Activated naive CD8-positive, alpha-beta T cell treated with anti-CD3 and anti-CD28 coated beads, Interleukin-2, amount 50 U/mL, for 24 hours (primary cell): ENCODE results near the gene RRAGA.
"Not testable (repeated sequence)": the region's sequence is repeated elsewhere in the genome, so short reads cannot be mapped to it uniquely, and the experiment has no call there.

ENCODE experiments used
- ATAC-seq: fragments of 150-1000 bp; cut with Tn5 transposase; one replicate; pipeline ENCODE4 v1.10.0; 2021
- DNase-seq: peaks from one replicate; pipeline ENCODE4 v3.0.0; 2021
- H3K27ac Mint-ChIP-seq: one replicate; pipeline ENCODE4 v1.8.0; 2021; ENCODE audit warnings: mild to moderate bottlenecking, mixed read lengths
- H3K27me3 Mint-ChIP-seq: one replicate; pipeline ENCODE4 v1.8.0; 2021; ENCODE audit warnings: mixed read lengths
- H3K36me3 Mint-ChIP-seq: one replicate; pipeline ENCODE4 v1.8.0; 2021; ENCODE audit warnings: low read depth, mixed read lengths
- H3K4me1 Mint-ChIP-seq: one replicate; pipeline ENCODE4 v1.8.0; 2021; ENCODE audit warnings: mixed read lengths
- H3K4me3 Mint-ChIP-seq: one replicate; pipeline ENCODE4 v1.8.0; 2021; ENCODE audit warnings: mild to moderate bottlenecking, moderate library complexity, mixed read lengths
- H3K9me3 Mint-ChIP-seq: one replicate; pipeline ENCODE4 v1.8.0; 2021; ENCODE audit warnings: mixed read lengths

RRAGA gene

GRCh38 chr9:19048966-19049916 is at the start of gene RRAGA:
Gene RRAGA (plus strand): TSS chr9:19049427. CDS start chr9:19049660, 233 bp downstream.
- peak; percentile 87 for ATAC-seq
- Mint-ChIP-seq H3K36me3 (peaks cover 26% of the 10 kb centered on the region), H3K27me3 (no peaks in the 10 kb centered on the region), H3K27ac (peak within 1 kb of the TSS; percentile 98), H3K4me3 (peak within 1 kb of the TSS; percentile 96), H3K4me1 (peaks cover 48% of the 10 kb centered on the region), H3K9me3 (no peaks in the 10 kb centered on the region)
- DNase-seq: peak; percentile 96

GRCh38 chr9:19000133-19000532 is 49.1 kb upstream of the RRAGA start:
- H3K9me3 Mint-ChIP-seq: no peaks in the 10 kb centered on the region
- DNase-seq (no peak), ATAC-seq (no peak)
- no peaks in the 10 kb centered on the region for H3K27me3 Mint-ChIP-seq
- H3K4me1 Mint-ChIP-seq: no peaks in the 10 kb centered on the region
- peaks cover 7% of the 10 kb centered on the region for H3K36me3 Mint-ChIP-seq
- H3K27ac Mint-ChIP-seq: no peak overlapping the region
- H3K4me3 Mint-ChIP-seq: no peak overlapping the region

- no peak overlapping the region for H3K4me3 Mint-ChIP-seq
- H3K4me1 Mint-ChIP-seq: peaks cover 6% of the 10 kb centered on the region
- H3K36me3 Mint-ChIP-seq: no peaks in the 10 kb centered on the region
- ATAC-seq (peak; percentile 77), DNase-seq (no peak)
- H3K27ac Mint-ChIP-seq: no peak overlapping the region
- H3K27me3 Mint-ChIP-seq: no peaks in the 10 kb centered on the region
- H3K9me3 Mint-ChIP-seq: no peaks in the 10 kb centered on the region
These were observed 39.7 kb upstream of the RRAGA start for GRCh38 chr9:19009391-19009965.

- ATAC-seq (no peak), DNase-seq (no peak)
- H3K9me3 Mint-ChIP-seq: no peaks in the 10 kb centered on the region
- H3K27me3 Mint-ChIP-seq: peaks cover 2% of the 10 kb centered on the region
- no peak overlapping the region for H3K27ac Mint-ChIP-seq
- H3K4me1 Mint-ChIP-seq: no peaks in the 10 kb centered on the region
- H3K4me3 Mint-ChIP-seq: no peak overlapping the region
- H3K36me3 Mint-ChIP-seq: peaks cover 3% of the 10 kb centered on the region
These were observed 31.0 kb upstream of the RRAGA start for GRCh38 chr9:19018201-19018600.

- Mint-ChIP-seq H3K4me3 (no peak overlapping the region), H3K4me1 (no peaks in the 10 kb centered on the region), H3K27me3 (peaks cover 13% of the 10 kb centered on the region), H3K9me3 (no peaks in the 10 kb centered on the region), H3K27ac (no peak overlapping the region), H3K36me3 (peaks cover 3% of the 10 kb centered on the region)
- ATAC-seq (no peak), DNase-seq (no peak)
These were observed 28.3 kb upstream of the RRAGA start for GRCh38 chr9:19020886-19021455.

DNA sequence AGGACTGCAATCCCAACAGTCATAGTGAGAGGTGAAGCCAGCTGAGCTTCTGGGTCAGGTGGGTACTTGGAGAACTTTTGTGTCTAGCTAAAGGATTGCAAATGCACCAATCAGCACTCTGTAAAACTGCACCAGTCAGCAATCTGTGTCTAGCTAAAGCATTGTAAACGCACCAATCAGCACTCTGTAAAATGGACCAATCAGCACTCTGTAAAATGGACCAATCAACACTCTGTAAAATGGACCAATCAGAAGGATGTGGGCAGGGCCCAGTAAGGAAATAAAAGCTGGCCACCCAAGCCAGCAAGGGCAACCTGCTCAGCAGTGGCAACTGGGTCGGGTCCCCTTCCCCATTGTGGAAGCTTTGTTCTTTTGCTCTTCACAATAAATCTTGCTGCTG is 27.6 kb upstream of the RRAGA start:
- ATAC-seq, H3K4me3 Mint-ChIP-seq, DNase-seq, H3K36me3 Mint-ChIP-seq, H3K27ac Mint-ChIP-seq, H3K4me1 Mint-ChIP-seq, H3K9me3 Mint-ChIP-seq: not testable (repeated sequence)
- peaks cover 13% of the 10 kb centered on the region for H3K27me3 Mint-ChIP-seq

GRCh38 chr9:19022206-19022605 is 27.0 kb upstream of the RRAGA start:
- H3K4me3 Mint-ChIP-seq: no peak overlapping the region
- H3K9me3 Mint-ChIP-seq: no peaks in the 10 kb centered on the region
- ATAC-seq (no peak), DNase-seq (no peak)
- peaks cover 9% of the 10 kb centered on the region for H3K4me1 Mint-ChIP-seq
- H3K36me3 Mint-ChIP-seq: peaks cover 3% of the 10 kb centered on the region
- H3K27me3 Mint-ChIP-seq: peaks cover 13% of the 10 kb centered on the region
- H3K27ac Mint-ChIP-seq: no peak overlapping the region

DNA sequence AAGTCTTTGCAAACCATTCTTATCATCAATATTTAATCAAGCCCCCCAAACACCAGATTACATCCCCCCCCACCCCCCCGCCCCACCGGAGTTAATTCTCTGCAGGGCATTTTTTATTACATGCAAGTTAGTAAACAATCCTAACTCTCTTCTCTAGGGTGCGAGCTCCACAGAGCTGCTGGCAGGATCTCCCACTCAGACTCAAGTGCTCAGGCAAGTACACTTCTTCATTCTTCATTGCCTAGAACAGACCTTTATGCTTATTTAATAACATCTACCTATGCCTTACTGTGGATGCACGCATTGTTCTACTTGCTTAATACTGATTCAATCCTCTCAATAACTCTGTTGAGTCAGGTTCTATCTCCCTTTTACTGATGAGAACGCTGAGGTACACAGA is 26.1 kb upstream of the RRAGA start:
- peaks cover 3% of the 10 kb centered on the region for H3K36me3 Mint-ChIP-seq
- H3K27me3 Mint-ChIP-seq: peaks cover 13% of the 10 kb centered on the region
- no peak overlapping the region for H3K4me3 Mint-ChIP-seq
- peaks cover 9% of the 10 kb centered on the region for H3K4me1 Mint-ChIP-seq
- DNase-seq (no peak), ATAC-seq (no peak)
- H3K27ac Mint-ChIP-seq: no peak overlapping the region
- no peaks in the 10 kb centered on the region for H3K9me3 Mint-ChIP-seq

- Mint-ChIP-seq H3K27ac (no peak overlapping the region), H3K27me3 (peaks cover 13% of the 10 kb centered on the region), H3K4me1 (peaks cover 9% of the 10 kb centered on the region), H3K36me3 (peaks cover under 1% of the 10 kb centered on the region), H3K9me3 (no peaks in the 10 kb centered on the region), H3K4me3 (no peak overlapping the region)
- DNase-seq: peak; percentile 18
- peak; percentile 45 for ATAC-seq
These were observed 22.9 kb upstream of the RRAGA start for GRCh38 chr9:19026375-19026774.

- Mint-ChIP-seq H3K27ac (no peak overlapping the region), H3K36me3 (no peaks in the 10 kb centered on the region), H3K27me3 (peaks cover 13% of the 10 kb centered on the region), H3K4me1 (peaks cover 9% of the 10 kb centered on the region), H3K4me3 (no peak overlapping the region), H3K9me3 (no peaks in the 10 kb centered on the region)
- ATAC-seq (no peak), DNase-seq (no peak)
These were observed 21.4 kb upstream of the RRAGA start for GRCh38 chr9:19027825-19028224.

DNA sequence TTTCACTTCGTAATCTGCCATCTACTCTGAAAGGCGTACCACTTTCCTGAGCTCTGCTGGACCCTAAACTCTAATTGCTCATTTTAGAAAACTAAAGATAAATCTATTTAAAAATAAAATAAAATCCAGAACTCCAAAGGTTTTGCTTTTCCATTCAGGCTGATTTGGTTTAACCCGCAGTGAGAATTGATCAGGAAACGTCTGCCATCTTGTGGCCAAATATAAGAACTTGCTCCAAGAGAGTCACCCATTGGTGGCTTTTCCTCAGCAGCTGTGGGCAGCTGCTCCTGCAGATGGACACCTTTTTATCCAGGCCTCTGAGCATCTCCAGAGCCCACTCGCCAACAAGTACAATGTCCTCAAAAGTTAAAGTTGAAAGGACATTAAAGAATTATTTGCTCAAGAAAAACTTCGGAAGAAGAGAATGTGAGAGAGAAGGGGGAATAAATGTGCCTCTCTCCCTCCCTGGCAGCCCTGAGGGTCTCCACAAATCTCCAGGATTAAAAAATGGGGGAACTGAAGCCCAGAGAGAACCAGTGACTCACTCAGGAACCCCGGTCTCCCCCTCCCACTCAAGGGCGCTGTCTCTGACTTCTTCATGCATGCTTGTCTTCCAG is 20.3 kb upstream of the RRAGA start:
- DNase-seq (peak; percentile 23), ATAC-seq (peak; percentile 49)
- Mint-ChIP-seq H3K4me3 (no peak overlapping the region), H3K27me3 (peaks cover 8% of the 10 kb centered on the region), H3K27ac (no peak overlapping the region), H3K9me3 (no peaks in the 10 kb centered on the region), H3K4me1 (peaks cover 9% of the 10 kb centered on the region), H3K36me3 (no peaks in the 10 kb centered on the region)

DNA sequence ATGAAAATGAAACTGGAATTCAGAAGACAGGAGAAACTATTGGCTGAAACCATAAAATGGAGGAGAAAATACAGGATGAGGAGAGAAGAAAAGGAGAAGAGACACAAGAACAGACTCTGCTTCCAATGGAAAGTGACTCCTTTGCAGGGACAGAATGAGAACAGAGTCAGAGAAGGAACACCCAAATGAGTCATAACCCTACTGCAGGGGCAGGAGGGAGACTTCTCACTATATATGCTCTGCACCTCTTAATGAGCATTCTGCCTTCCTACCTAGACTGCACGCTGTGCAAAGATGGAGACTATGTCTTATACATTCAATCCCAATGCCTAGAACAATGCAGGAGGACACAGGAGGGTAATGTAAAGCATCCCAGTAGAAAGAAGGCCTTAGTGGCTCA is 18.3 kb upstream of the RRAGA start:
- ATAC-seq (peak; percentile 43), DNase-seq (no peak)
- H3K27ac Mint-ChIP-seq: no peak overlapping the region

GRCh38 chr9:19032406-19032805 is 16.8 kb upstream of the RRAGA start:
- Mint-ChIP-seq H3K4me3 (no peak overlapping the region), H3K4me1 (no peaks in the 10 kb centered on the region), H3K27me3 (peaks cover 2% of the 10 kb centered on the region), H3K36me3 (peaks cover 3% of the 10 kb centered on the region), H3K9me3 (no peaks in the 10 kb centered on the region), H3K27ac (no peak overlapping the region)
- ATAC-seq: no peak
- no peak for DNase-seq

More for the DNA sequence above, 18.3 kb upstream of the RRAGA start:
- no peaks in the 10 kb centered on the region for H3K9me3 Mint-ChIP-seq
- H3K36me3 Mint-ChIP-seq: no peaks in the 10 kb centered on the region
- peaks cover 9% of the 10 kb centered on the region for H3K4me1 Mint-ChIP-seq
- peaks cover 2% of the 10 kb centered on the region for H3K27me3 Mint-ChIP-seq
- no peak overlapping the region for H3K4me3 Mint-ChIP-seq

- peaks cover 2% of the 10 kb centered on the region for H3K27me3 Mint-ChIP-seq
- no peak for ATAC-seq
- H3K27ac Mint-ChIP-seq: no peak within 1 kb of the TSS
- H3K9me3 Mint-ChIP-seq: no peaks in the 10 kb centered on the region
- no peak within 1 kb of the TSS for H3K4me3 Mint-ChIP-seq
- H3K36me3 Mint-ChIP-seq: peaks cover 3% of the 10 kb centered on the region
- H3K4me1 Mint-ChIP-seq: no peaks in the 10 kb centered on the region
- DNase-seq: no peak
These were observed 16.2 kb upstream of the RRAGA start, which contains the start of gene SAXO1 for GRCh38 chr9:19033015-19033414. Gene SAXO1 (minus strand): TSS chr9:19033209. CDS start chr9:19032908, 301 bp downstream.
